ENCODE measurements around the gene DLL4. TPM values are rescaled to one million over a fixed set of nuclear protein-coding genes. Genes with fewer than 3 reads are reported as not detected.

The DLL4 gene
- total RNA-seq, 3 donors from 2014 or later = 3.5 to 10.5 (median 5.0) TPM

GRCh38 chr15:40915679-40916078, 13.5 kb upstream of the DLL4 start:
- Histone ChIP-seq H3K27me3 (no peaks in the 10 kb centered on the region), H3K4me1 (no peaks in the 10 kb centered on the region), H3K36me3 (no peaks in the 10 kb centered on the region), H3K4me3 (no peak overlapping the region), H3K9me3 (no peaks in the 10 kb centered on the region), H3K27ac (no peak overlapping the region)
- TF ChIP-seq POLR2A (IDR thresholded peaks at IDR 0.05) (no peak), POLR2AphosphoS5 (IDR thresholded peaks at IDR 0.05) (no peak), CTCF (IDR thresholded peaks at IDR 0.05) (no peak)
- DNase-seq (ENCODE audit: low spot score in 2 of 2) = no peak
- intact Hi-C loops (cut with DNase I; ENCODE audit: low total_unique reads) = no loop called here

- Histone ChIP-seq H3K4me3 (peak overlapping the region in 1 of 3 donors; percentile 5), H3K9me3 (no peaks in the 10 kb centered on the region), H3K4me1 (no peaks in the 10 kb centered on the region), H3K27ac (no peak overlapping the region), H3K36me3 (no peaks in the 10 kb centered on the region), H3K27me3 (no peaks in the 10 kb centered on the region)
- intact Hi-C loops (cut with DNase I; ENCODE audit: low total_unique reads) = no loop called here
- no peak for DNase-seq (ENCODE audit: low spot score in 2 of 2)
- TF ChIP-seq POLR2AphosphoS5 (IDR thresholded peaks at IDR 0.05) (no peak), POLR2A (IDR thresholded peaks at IDR 0.05) (no peak), CTCF (IDR thresholded peaks at IDR 0.05) (no peak)
These were observed 11.6 kb upstream of the DLL4 start for GRCh38 chr15:40917585-40917984.

GRCh38 chr15:40918146-40918798, 10.9 kb upstream of the DLL4 start:
- no peaks in the 10 kb centered on the region for H3K27me3 ChIP-seq
- H3K4me3 ChIP-seq = peak overlapping the region in 1 of 3 donors; percentile 25
- DNase-seq (ENCODE audit: low spot score in 2 of 2) = no peak
- TF ChIP-seq CTCF (IDR thresholded peaks at IDR 0.05) (no peak), POLR2A (IDR thresholded peaks at IDR 0.05) (no peak), POLR2AphosphoS5 (IDR thresholded peaks at IDR 0.05) (no peak)
- H3K4me1 ChIP-seq = no peaks in the 10 kb centered on the region
- no peaks in the 10 kb centered on the region for H3K9me3 ChIP-seq
- no peaks in the 10 kb centered on the region for H3K36me3 ChIP-seq
- H3K27ac ChIP-seq = peak overlapping the region in 1 of 2 donors; percentile 66
- intact Hi-C loops (cut with DNase I; ENCODE audit: low total_unique reads) = no loop called here

- TF ChIP-seq CTCF (IDR thresholded peaks at IDR 0.05) (no peak), POLR2AphosphoS5 (IDR thresholded peaks at IDR 0.05) (no peak), POLR2A (IDR thresholded peaks at IDR 0.05) (no peak)
- H3K27me3 ChIP-seq = no peaks in the 10 kb centered on the region
These were observed 10.2 kb upstream of the DLL4 start for GRCh38 chr15:40918799-40919392.

GRCh38 chr15:40921949-40922607, 7.1 kb upstream of the DLL4 start:
- H3K36me3 ChIP-seq = no peaks in the 10 kb centered on the region
- intact Hi-C loops (cut with DNase I; ENCODE audit: low total_unique reads) = no loop called here
- H3K4me1 ChIP-seq = peaks cover 0 to 5% of the 10 kb centered on the region in 2 donors
- DNase-seq (ENCODE audit: low spot score in 2 of 2) = no peak
- H3K27ac ChIP-seq = no peak overlapping the region
- H3K27me3 ChIP-seq = peaks cover 0 to 18% of the 10 kb centered on the region in 2 donors
- TF ChIP-seq POLR2AphosphoS5 (IDR thresholded peaks at IDR 0.05) (no peak), CTCF (IDR thresholded peaks at IDR 0.05) (no peak), POLR2A (IDR thresholded peaks at IDR 0.05) (no peak)
- no peak overlapping the region for H3K4me3 ChIP-seq
- no peaks in the 10 kb centered on the region for H3K9me3 ChIP-seq

More at GRCh38 chr15:40918799-40919392, 10.2 kb upstream of the DLL4 start:
- H3K36me3 ChIP-seq = no peaks in the 10 kb centered on the region
- intact Hi-C loops (cut with DNase I; ENCODE audit: low total_unique reads) = no loop called here
- DNase-seq (ENCODE audit: low spot score in 2 of 2) = no peak
- no peaks in the 10 kb centered on the region for H3K4me1 ChIP-seq
- peak overlapping the region in 1 of 2 donors; percentile 66 for H3K27ac ChIP-seq
- H3K4me3 ChIP-seq = peak overlapping the region in 1 of 3 donors; percentile 25
- H3K9me3 ChIP-seq = no peaks in the 10 kb centered on the region

Measured in breast epithelium (tissue), 4 donors.